Neural crest cell (in vitro differentiated cells): ENCODE measurements around the gene TRIB2. TPM values are rescaled to one million over a fixed set of nuclear protein-coding genes. Genes with fewer than 3 reads are reported as not detected.

Experiments used
- DNase-seq: peaks from one replicate; pipeline ENCODE4 v3.0.0; 2021; ENCODE audit warnings: low read depth, mixed read lengths, low spot score
- H3K27ac Mint-ChIP-seq: one replicate; pipeline ENCODE4 v1.8.0; 2021; ENCODE audit warnings: mild to moderate bottlenecking, mixed read lengths; ENCODE audit not compliant: unreplicated experiment
- H3K27me3 Mint-ChIP-seq: 2 replicates; pipeline ENCODE4 v1.8.0; 2021; ENCODE audit warnings: low read depth, mild to moderate bottlenecking, mixed read lengths
- H3K36me3 Mint-ChIP-seq: 2 replicates; pipeline ENCODE4 v1.8.0; 2021; ENCODE audit warnings: low read depth, mild to moderate bottlenecking, mixed read lengths
- H3K4me1 Mint-ChIP-seq: 2 replicates; pipeline ENCODE4 v1.8.0; 2021; ENCODE audit warnings: mixed read lengths
- H3K4me3 Mint-ChIP-seq: one replicate; pipeline ENCODE4 v1.8.0; 2021; ENCODE audit warnings: mild to moderate bottlenecking, mixed read lengths
- H3K9me3 Mint-ChIP-seq: 2 replicates; pipeline ENCODE4 v1.8.0; 2021; ENCODE audit warnings: mixed read lengths
- CTCF ChIP-seq: fragments of 200-600 bp; sonication (generic); conservative IDR thresholded peaks from 2 replicates; pipeline ENCODE4 v1.5.0; 2021; ENCODE audit warnings: antibody characterized with exemption, mild to moderate bottlenecking
- total RNA-seq: library from RNA; stranded (reverse); gene quantifications from 2 replicates; pipeline ENCODE4 v1.2.1, GENCODE V29; 2021

TRIB2 gene
- total RNA-seq, 1 donor from 2014 or later: 74.3 TPM

- Mint-ChIP-seq H3K27ac (no peak overlapping the region), H3K4me1 (peaks cover 67% of the 10 kb centered on the region), H3K36me3 (peaks cover 18% of the 10 kb centered on the region), H3K27me3 (no peaks in the 10 kb centered on the region), H3K9me3 (no peaks in the 10 kb centered on the region), H3K4me3 (peak overlapping the region; percentile 98)
- no peak for DNase-seq
- TF ChIP-seq CTCF: no peak
These were observed 5.9 kb downstream of the TRIB2 start for GRCh38 chr2:12722447-12723316.

GRCh38 chr2:12723736-12724463 lies 7.2 kb downstream of the TRIB2 start:
- Mint-ChIP-seq H3K9me3 (no peaks in the 10 kb centered on the region), H3K4me1 (peaks cover 75% of the 10 kb centered on the region), H3K4me3 (peak overlapping the region; percentile 65), H3K36me3 (peaks cover 22% of the 10 kb centered on the region), H3K27ac (peak overlapping the region; percentile 58), H3K27me3 (no peaks in the 10 kb centered on the region)
- no peak for DNase-seq
- no peak for TF ChIP-seq CTCF

GRCh38 chr2:12725233-12726187 lies 8.8 kb downstream of the TRIB2 start:
- Mint-ChIP-seq H3K27ac (no peak overlapping the region), H3K36me3 (peaks cover 29% of the 10 kb centered on the region), H3K9me3 (no peaks in the 10 kb centered on the region), H3K4me1 (peaks cover 72% of the 10 kb centered on the region), H3K4me3 (peak overlapping the region; percentile 65), H3K27me3 (no peaks in the 10 kb centered on the region)
- no peak for DNase-seq
- no peak for TF ChIP-seq CTCF

GRCh38 chr2:12726271-12726670 lies 9.5 kb downstream of the TRIB2 start:
- DNase-seq: no peak
- Mint-ChIP-seq H3K27ac (no peak overlapping the region), H3K4me1 (peaks cover 72% of the 10 kb centered on the region), H3K9me3 (no peaks in the 10 kb centered on the region), H3K36me3 (peaks cover 36% of the 10 kb centered on the region), H3K4me3 (no peak overlapping the region), H3K27me3 (no peaks in the 10 kb centered on the region)
- TF ChIP-seq CTCF: no peak

- Mint-ChIP-seq H3K27ac (no peak overlapping the region), H3K27me3 (no peaks in the 10 kb centered on the region), H3K4me1 (peaks cover 72% of the 10 kb centered on the region), H3K36me3 (peaks cover 41% of the 10 kb centered on the region), H3K4me3 (no peak overlapping the region), H3K9me3 (no peaks in the 10 kb centered on the region)
- no peak for TF ChIP-seq CTCF
- no peak for DNase-seq
These were observed 10.3 kb downstream of the TRIB2 start for GRCh38 chr2:12727065-12727464.
